Prostate gland (tissue), 2 donors: ENCODE data around the gene FAM20B.

ENCODE experiments used
- CTCF ChIP-seq, 4 experiments: fragments of 200-600 bp in 2 of 4; fragments of 450-650 bp in 2 of 4; sonication (generic) in 2 of 4; IDR thresholded peaks; 1 replicate in 3 of 4; 2 replicates in 1 of 4; pipeline ENCODE4 v1.5.1; 2016 to 2019; ENCODE audit warnings: antibody characterized with exemption in 4 of 4, mild to moderate bottlenecking in 2 of 4, moderate library complexity in 2 of 4
- POLR2A ChIP-seq: fragments of 450-650 bp; IDR thresholded peaks from one replicate; pipeline ENCODE4 v1.6.1; 2016; ENCODE audit warnings: antibody characterized with exemption, mild to moderate bottlenecking

GRCh38 chr1:179021873-179022272 lies 3.8 kb upstream of the FAM20B start:
- TF ChIP-seq CTCF (IDR thresholded peaks at IDR 0.05) (no peak), POLR2A (no peak)
